A549 treated with AZD2906 at 1 μM for 4 hours (cell line): ENCODE measurements around the gene CRACR2B. TPM values are rescaled to one million over a fixed set of nuclear protein-coding genes. Genes with fewer than 3 reads are reported as not detected.

ENCODE experiments used
- total RNA-seq: library from RNA; stranded (reverse); fragments of 200-300 nt; extraction: Qiagen RNA extraction; gene quantifications from 5 replicates; pipeline ENCODE4 v1.2.3, GENCODE V29; 2022

CRACR2B gene
- 3.3 to 7.2 TPM (median 6.2 TPM) in 5 replicates for total RNA-seq

DNA sequence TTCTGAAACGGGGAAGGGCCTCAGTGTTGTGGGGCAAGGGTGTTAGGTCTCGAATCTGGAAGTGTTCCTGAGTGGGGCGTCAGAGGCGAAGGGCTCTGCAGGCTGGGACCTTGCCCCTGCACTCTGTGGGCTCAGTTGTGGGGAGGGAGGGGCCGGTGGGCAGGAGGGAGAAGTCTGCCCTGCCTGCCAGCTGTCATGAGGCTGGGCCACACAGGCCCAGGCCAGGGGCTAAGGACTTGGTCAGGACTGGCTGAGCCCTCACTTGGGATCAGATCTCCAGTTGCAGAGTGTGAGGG is at the start of gene CRACR2B:
Gene CRACR2B (plus strand): TSS at position 23 of the 296 bp plus-strand sequence. CDS start 689 bp downstream, outside the sequence.

GRCh38 chr11:789943-790342 is 37.8 kb upstream of the CRACR2B start, which contains the start of gene CEND1:
TSS of gene CEND1 (minus strand) at chr11:790090. CDS start at chr11:788576, 1,514 bp downstream.

DNA sequence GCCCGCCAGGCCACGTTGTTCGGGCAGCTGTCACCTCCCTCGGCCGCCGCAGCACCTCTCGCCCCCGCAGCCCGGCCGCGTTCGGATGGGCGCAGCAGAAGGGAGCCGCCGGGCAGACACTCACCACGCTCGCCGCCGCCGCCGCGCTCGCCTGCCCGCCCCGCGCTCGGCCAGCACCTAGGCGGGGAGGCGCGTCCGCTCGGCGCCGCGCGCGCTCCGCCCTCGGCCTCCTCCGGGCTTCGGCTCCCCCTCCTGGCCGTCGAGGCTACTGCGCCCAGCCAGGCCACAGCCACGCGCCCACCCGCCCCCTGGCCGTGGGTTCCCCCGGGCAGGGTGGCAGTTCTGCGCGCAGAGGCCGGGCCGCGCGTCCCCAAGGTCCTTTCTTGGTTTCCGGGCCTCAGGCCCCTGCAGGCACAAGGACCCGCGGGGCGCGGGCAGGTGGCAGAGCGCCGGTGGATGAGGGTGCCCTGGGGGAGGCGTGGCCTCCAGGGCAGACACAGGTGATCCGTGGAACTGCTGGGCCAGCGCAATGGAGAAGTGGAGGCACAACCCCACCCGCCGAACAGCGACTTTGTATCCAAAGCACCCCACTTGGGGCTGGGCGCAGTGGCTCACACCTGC is 29.5 kb upstream of the CRACR2B start, which contains the start of gene SLC25A22:
Gene SLC25A22 (minus strand): TSS at position 189 of the 621 bp plus-strand sequence. CDS start 3,275 bp downstream, outside the sequence.

GRCh38 chr11:809287-810039 is 18.3 kb upstream of the CRACR2B start, which contains the start of gene RPLP2:
TSS of gene RPLP2 (plus strand) at chr11:809967. CDS start at chr11:810235, 268 bp downstream.

DNA sequence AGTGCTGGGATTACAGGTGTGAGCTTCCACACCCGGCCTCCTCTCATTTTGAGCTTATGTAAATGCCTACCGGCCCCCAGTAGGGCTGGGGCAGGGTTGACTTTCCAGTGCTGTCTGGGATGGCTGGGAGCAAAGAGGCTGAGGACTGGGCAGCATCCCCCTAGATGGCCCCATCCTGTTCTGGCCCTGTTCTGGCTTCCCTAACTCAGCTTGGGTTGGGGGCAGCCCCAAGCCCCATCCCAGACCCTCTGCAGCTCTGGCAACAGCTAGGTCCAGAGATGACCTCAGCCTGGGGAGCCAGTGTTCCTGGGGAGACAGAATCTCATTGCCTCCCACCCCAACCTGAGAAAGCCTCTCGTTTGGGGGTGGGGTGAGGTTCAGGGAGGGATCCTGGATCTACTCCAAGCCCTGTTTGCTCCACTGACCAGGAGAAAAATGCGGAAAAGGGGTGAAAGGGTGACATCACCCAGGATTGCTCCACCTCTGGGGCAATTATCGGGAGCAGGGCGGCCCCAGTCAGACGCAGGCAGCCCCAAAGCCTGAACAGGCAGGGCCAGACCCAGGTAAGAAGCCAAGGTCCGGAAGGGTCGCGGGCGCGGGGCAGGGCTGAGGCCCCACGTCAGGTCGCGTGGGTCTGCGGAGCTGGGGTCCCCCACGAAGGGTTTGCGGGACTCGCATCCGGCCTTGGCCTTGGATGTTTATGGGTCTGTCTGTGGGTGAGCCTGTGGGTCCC is 9.2 kb upstream of the CRACR2B start, which contains the start of gene PNPLA2:
Gene PNPLA2 (plus strand): TSS at position 519 of the 733 bp plus-strand sequence. CDS start 805 bp downstream, outside the sequence.

DNA sequence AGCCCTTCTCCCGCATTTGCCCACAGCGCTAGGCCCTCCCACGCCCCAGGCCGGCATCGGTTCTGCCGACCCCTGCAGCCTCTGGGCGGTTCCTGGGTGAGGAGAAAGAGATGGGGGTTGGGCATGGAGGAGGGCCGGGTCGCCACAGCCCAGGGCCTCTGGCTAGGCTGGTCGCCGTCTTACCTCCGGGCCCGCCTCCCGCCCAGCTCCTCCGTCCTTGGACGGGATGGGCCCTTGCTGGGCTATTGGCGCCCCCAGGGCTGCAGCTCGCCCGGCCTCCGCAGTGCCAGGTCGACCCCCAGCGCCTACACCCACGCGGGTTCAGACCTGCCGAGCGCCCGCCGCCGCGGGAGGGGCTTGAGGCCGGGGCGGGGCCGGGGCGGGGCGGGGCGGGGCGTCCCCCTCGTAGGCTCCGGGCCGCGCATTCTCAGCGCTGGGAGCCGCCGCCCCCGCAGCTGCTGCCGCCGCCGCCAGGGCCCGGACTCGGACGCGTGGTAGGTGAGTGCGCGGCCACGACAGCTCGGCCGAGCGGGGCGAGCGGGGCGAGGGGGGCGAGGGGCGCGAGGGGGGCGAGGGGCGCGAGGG is 4.9 kb downstream of the CRACR2B start, which contains the start of gene CD151:
Gene CD151 (plus strand): TSS at position 424 of the 585 bp plus-strand sequence. CDS start 3,118 bp downstream, outside the sequence.

GRCh38 chr11:842370-843002 is 14.8 kb downstream of the CRACR2B start, which contains the start of the genes POLR2L and TSPAN4:
TSS of gene POLR2L (minus strand) at chr11:842529. CDS start at chr11:842508, 21 bp downstream.
TSS of gene TSPAN4 (plus strand) at chr11:842852. CDS start at chr11:850305, 7,453 bp downstream.

Other genes with a start within 250 kb of the CRACR2B start
- 4.5 to 8.4 TPM (median 7.3 TPM) in 5 replicates for gene IRF7, start 212.0 kb upstream of the CRACR2B start, total RNA-seq
- 0.03 to 0.41 TPM (median 0.09 TPM) in 5 replicates for gene CDHR5, start 203.0 kb upstream of the CRACR2B start, total RNA-seq
- not detected in 5 replicates for gene SCT, start 200.7 kb upstream of the CRACR2B start, total RNA-seq
- gene DRD4, start 190.7 kb upstream of the CRACR2B start, total RNA-seq, result 0.20 to 0.34 TPM (median 0.29 TPM) in 5 replicates
- 32.1 to 37.2 TPM (median 36.5 TPM) in 5 replicates for gene DEAF1, start 132.7 kb upstream of the CRACR2B start, total RNA-seq
- 8.1 to 12.3 TPM (median 10.8 TPM) in 5 replicates for gene TMEM80, start 132.1 kb upstream of the CRACR2B start, total RNA-seq
- 75.7 to 126 TPM (median 112 TPM) in 5 replicates for gene EPS8L2, start 121.7 kb upstream of the CRACR2B start, total RNA-seq
- gene TALDO1, start 80.5 kb upstream of the CRACR2B start, total RNA-seq, result 373 to 432 TPM (median 392 TPM) in 5 replicates
- gene GATD1, start 50.4 kb upstream of the CRACR2B start, total RNA-seq, result 40.1 to 46.1 TPM (median 41.7 TPM) in 5 replicates
- 1.6 to 2.9 TPM (median 2.1 TPM) in 5 replicates for gene CEND1, start 37.8 kb upstream of the CRACR2B start, total RNA-seq
- 21.2 to 36.1 TPM (median 32.3 TPM) in 5 replicates for gene SLC25A22, start 29.6 kb upstream of the CRACR2B start, total RNA-seq
- 9.0 to 15.5 TPM (median 13.9 TPM) in 5 replicates for gene PIDD1, start 22.7 kb upstream of the CRACR2B start, total RNA-seq
- 1,597 to 2,654 TPM (median 2,318 TPM) in 5 replicates for gene RPLP2, start 18.0 kb upstream of the CRACR2B start, total RNA-seq
- gene PNPLA2, start 9.0 kb upstream of the CRACR2B start, total RNA-seq, result 37.0 to 61.7 TPM (median 57.7 TPM) in 5 replicates
- gene CD151, start 5.0 kb downstream of the CRACR2B start, total RNA-seq, result 840 to 907 TPM (median 868 TPM) in 5 replicates
- 554 to 741 TPM (median 647 TPM) in 5 replicates for gene POLR2L, start 14.6 kb downstream of the CRACR2B start, total RNA-seq
- gene TSPAN4, start 14.9 kb downstream of the CRACR2B start, total RNA-seq, result 136 to 205 TPM (median 200 TPM) in 5 replicates
- 72.1 to 77.3 TPM (median 74.4 TPM) in 5 replicates for gene CHID1, start 82.9 kb downstream of the CRACR2B start, total RNA-seq
- gene AP2A2, start 98.0 kb downstream of the CRACR2B start, total RNA-seq, result 26.6 to 35.8 TPM (median 33.6 TPM) in 5 replicates
- 0.05 TPM in 1 of 5 replicates, not detected in the others for gene MUC6, start 208.8 kb downstream of the CRACR2B start, total RNA-seq
- 0.04 to 0.24 TPM (median 0.12 TPM) in 5 replicates for gene MUC2, start 247.0 kb downstream of the CRACR2B start, total RNA-seq